ENCODE results near the gene GFAP.

Gene GFAP

DNA sequence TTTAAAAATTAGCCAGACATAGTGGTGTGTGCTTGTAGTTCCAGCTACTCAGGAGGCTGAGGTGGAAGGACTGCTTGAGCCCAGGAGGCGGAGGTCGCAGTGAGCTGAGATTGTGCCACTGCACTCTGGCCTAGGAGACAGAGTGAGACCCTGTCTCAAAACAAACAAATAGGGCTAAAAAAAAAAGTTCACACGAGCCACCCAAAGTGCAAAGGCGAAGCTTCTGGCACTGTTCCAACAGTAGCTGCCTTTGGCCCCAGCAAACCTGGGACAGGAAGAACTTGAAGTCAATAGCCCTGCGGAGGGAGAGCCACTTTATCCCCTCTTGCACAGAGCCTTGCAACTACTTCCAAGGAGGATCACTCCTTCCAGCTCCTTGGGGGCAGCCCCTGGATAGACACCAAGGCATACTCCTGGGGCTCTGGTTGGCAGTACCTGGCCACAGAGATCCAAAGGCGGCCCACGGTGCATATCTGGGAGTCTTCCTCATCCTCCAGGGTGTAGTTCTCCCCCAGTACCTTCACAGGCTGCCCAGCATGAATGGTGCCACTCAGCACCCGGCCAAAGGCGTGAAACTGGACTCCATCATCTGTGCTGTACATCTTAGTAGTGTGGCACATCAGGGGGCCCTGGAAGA, 52.9 kb downstream of the GFAP start (continued):
- TF ChIP-seq RBAK (tag by site-specific recombination; IDR thresholded peaks at IDR 0.05): no peak
- TF ChIP-seq ZNF426 (tag by site-specific recombination; IDR thresholded peaks at IDR 0.05): no peak

DNA sequence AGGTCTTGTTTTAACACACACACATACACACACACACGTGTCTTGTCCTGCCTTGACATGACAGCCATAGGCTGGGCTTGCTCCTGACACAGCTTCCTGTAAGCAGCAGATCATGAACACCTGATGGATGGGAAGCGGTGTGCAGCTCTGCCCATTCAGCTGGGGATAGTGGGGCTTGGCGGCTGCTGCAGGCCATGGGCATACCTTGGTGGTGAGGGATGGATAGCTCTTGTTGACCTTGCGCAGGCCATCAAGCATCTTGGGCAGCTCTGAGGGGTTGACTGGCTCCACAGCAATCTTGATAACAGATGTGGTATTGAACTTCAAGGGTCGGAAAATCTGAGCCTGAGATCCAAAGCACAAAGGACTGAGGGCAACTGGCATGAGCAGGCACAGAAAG, 55.6 kb downstream of the GFAP start:
- no peaks in the 10 kb centered on the region for H3K4me1 ChIP-seq (ENCODE audit: control insufficient read depth, insufficient read depth, low read length)
- H3K27ac ChIP-seq (ENCODE audit: extremely low read depth, low read depth, low read length): no peak overlapping the region
- TF ChIP-seq ZNF214 (tag by site-specific recombination; IDR thresholded peaks at IDR 0.05; ENCODE audit: borderline replicate concordance) (no peak), KLF1 (tag by site-specific recombination; IDR thresholded peaks at IDR 0.05) (no peak), ZNF121 (tag by site-specific recombination; IDR thresholded peaks at IDR 0.05) (no peak), MEIS1 (CRISPR knock-in tag; IDR thresholded peaks at IDR 0.05; ENCODE audit: borderline replicate concordance) (no peak), ZNF585B (tag by site-specific recombination; IDR thresholded peaks at IDR 0.05) (no peak), KLF10 (tag by site-specific recombination; IDR thresholded peaks at IDR 0.05) (no peak), KLF9 (tag by site-specific recombination; IDR thresholded peaks at IDR 0.05; ENCODE audit: low read depth) (no peak), ZNF292 (tag by site-specific recombination; IDR thresholded peaks at IDR 0.05; ENCODE audit: borderline replicate concordance, low read depth) (no peak), ZNF837 (tag by site-specific recombination; IDR thresholded peaks at IDR 0.05) (no peak), ZNF302 (tag by site-specific recombination; IDR thresholded peaks at IDR 0.05; ENCODE audit: low read depth) (no peak), ZNF423 (tag by site-specific recombination; IDR thresholded peaks at IDR 0.05) (no peak), ZNF621 (tag by site-specific recombination; IDR thresholded peaks at IDR 0.05) (no peak)
- TF ChIP-seq, protein P1, sequence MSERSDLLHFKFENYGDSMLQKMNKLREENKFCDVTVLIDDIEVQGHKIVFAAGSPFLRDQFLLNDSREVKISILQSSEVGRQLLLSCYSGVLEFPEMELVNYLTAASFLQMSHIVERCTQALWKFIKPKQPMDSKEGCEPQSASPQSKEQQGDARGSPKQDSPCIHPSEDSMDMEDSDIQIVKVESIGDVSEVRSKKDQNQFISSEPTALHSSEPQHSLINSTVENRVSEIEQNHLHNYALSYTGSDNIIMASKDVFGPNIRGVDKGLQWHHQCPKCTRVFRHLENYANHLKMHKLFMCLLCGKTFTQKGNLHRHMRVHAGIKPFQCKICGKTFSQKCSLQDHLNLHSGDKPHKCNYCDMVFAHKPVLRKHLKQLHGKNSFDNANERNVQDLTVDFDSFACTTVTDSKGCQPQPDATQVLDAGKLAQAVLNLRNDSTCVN (tag by site-specific recombination; optimal IDR thresholded peaks at IDR 0.05): no peak
- H3K4me3 ChIP-seq (ENCODE audit: low read depth, low read length): no peak overlapping the region
- POLR2A ChIA-PET: no interaction called here
- peaks cover 84 to 97% of the 10 kb centered on the region in 2 experiments for H3K36me3 ChIP-seq (ENCODE audit: control insufficient read depth in 2 of 2, insufficient read depth in 1 of 2, low read length in 2 of 2)
- no peaks in the 10 kb centered on the region for H3K9me3 ChIP-seq (ENCODE audit: control insufficient read depth, insufficient read depth, low read depth, low read length)
- CTCF ChIA-PET: interaction anchor here (0.7 to 15.4 kb wide), 5 partner anchors 9 to 326 kb away, joined by 3 to 461 read pairs (median 5); no protein-coding TSS in a partner anchor

DNA sequence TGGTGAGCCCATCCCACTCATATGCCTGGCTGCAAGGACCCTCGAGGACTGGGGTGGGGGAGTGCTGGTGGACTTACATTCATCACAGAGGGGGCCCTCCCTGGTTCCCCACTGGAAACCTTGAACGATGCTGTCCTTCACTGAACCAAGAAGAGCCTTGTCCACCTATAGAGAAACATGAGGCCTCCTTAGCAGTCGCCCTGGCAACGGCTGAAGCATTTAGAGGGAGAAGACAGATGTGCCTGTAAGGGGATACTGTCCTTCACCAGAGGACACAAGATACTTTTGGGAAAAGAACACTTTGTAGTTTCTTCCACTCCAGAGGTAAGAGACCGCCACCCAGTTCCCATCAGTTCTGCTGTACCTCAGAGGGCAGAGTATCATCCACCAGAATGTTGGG, 61.1 kb downstream of the GFAP start:
- ChIA-PET CTCF (interaction anchor here (1.1 to 1.7 kb wide), 3 partner anchors 11 to 282 kb away, joined by 3 to 10 read pairs (median 4); partner anchors contain the start of gene ACBD4), POLR2A (no interaction called here)
- H3K9me3 ChIP-seq (ENCODE audit: control insufficient read depth, insufficient read depth, low read depth, low read length): no peaks in the 10 kb centered on the region
- H3K27ac ChIP-seq (ENCODE audit: extremely low read depth, low read depth, low read length): no peak overlapping the region
- TF ChIP-seq, protein P2, sequence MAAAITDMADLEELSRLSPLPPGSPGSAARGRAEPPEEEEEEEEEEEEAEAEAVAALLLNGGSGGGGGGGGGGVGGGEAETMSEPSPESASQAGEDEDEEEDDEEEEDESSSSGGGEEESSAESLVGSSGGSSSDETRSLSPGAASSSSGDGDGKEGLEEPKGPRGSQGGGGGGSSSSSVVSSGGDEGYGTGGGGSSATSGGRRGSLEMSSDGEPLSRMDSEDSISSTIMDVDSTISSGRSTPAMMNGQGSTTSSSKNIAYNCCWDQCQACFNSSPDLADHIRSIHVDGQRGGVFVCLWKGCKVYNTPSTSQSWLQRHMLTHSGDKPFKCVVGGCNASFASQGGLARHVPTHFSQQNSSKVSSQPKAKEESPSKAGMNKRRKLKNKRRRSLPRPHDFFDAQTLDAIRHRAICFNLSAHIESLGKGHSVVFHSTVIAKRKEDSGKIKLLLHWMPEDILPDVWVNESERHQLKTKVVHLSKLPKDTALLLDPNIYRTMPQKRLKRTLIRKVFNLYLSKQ (tag by site-specific recombination; IDR thresholded peaks at IDR 0.05; ENCODE audit: borderline replicate concordance): no peak
- no peak for TF ChIP-seq ZNF510 (tag by site-specific recombination; IDR thresholded peaks at IDR 0.05; ENCODE audit: insufficient replicate concordance)
- no peak for TF ChIP-seq ZNF433 (tag by site-specific recombination; IDR thresholded peaks at IDR 0.05; ENCODE audit: low read depth)
- TF ChIP-seq ZNF707 (tag by site-specific recombination; IDR thresholded peaks at IDR 0.05): no peak
- TF ChIP-seq, protein P3, sequence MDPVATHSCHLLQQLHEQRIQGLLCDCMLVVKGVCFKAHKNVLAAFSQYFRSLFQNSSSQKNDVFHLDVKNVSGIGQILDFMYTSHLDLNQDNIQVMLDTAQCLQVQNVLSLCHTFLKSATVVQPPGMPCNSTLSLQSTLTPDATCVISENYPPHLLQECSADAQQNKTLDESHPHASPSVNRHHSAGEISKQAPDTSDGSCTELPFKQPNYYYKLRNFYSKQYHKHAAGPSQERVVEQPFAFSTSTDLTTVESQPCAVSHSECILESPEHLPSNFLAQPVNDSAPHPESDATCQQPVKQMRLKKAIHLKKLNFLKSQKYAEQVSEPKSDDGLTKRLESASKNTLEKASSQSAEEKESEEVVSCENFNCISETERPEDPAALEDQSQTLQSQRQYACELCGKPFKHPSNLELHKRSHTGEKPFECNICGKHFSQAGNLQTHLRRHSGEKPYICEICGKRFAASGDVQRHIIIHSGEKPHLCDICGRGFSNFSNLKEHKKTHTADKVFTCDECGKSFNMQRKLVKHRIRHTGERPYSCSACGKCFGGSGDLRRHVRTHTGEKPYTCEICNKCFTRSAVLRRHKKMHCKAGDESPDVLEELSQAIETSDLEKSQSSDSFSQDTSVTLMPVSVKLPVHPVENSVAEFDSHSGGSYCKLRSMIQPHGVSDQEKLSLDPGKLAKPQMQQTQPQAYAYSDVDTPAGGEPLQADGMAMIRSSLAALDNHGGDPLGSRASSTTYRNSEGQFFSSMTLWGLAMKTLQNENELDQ (tag by site-specific recombination; IDR thresholded peaks at IDR 0.05; ENCODE audit: low read depth): no peak
- no peak overlapping the region for H3K4me3 ChIP-seq (ENCODE audit: low read depth, low read length)
- H3K4me1 ChIP-seq (ENCODE audit: control insufficient read depth, insufficient read depth, low read length): no peaks in the 10 kb centered on the region
- H3K36me3 ChIP-seq (ENCODE audit: control insufficient read depth in 2 of 2, insufficient read depth in 1 of 2, low read length in 2 of 2): peaks cover 69 to 95% of the 10 kb centered on the region in 2 experiments

Measured in HEK293 (cell line).